Uterus (tissue), 4 donors: ENCODE data around the gene SLC25A15. TPM values are rescaled to one million over a fixed set of nuclear protein-coding genes. Genes with fewer than 3 reads are reported as not detected.
"Not testable (repeated sequence)": the region's sequence is repeated elsewhere in the genome, so short reads cannot be mapped to it uniquely, and the experiment has no call there.

ENCODE experiments used
- DNase-seq, 2 donors: peaks; one replicate each; pipeline ENCODE4 v3.0.0-alpha.2; 2019 to 2020
- H3K27ac ChIP-seq, 2 donors: fragments of 200-600 bp; sonication (generic); 1 replicate in 1 of 2; 2 replicates in 1 of 2; pipeline ENCODE4 v1.5.1; 2016 to 2018
- H3K27me3 ChIP-seq, 2 donors: fragments of 200-600 bp; sonication (generic); one replicate each; pipeline ENCODE4 v1.5.1; 2018 to 2019; ENCODE audit warnings: control low read depth in 1 of 2
- H3K36me3 ChIP-seq, 2 donors: fragments of 200-600 bp; sonication (generic); one replicate each; pipeline ENCODE4 v1.5.1; 2019; ENCODE audit warnings: control low read depth in 1 of 2
- H3K4me1 ChIP-seq, 2 donors: fragments of 200-600 bp; sonication (generic); one replicate each; pipeline ENCODE4 v1.5.1; 2018 to 2019; ENCODE audit warnings: control low read depth in 1 of 2
- H3K4me3 ChIP-seq, 2 donors: fragments of 200-600 bp; sonication (generic); 1 replicate in 1 of 2; 2 replicates in 1 of 2; pipeline ENCODE4 v1.5.1; 2018 to 2019; ENCODE audit warnings: mild to moderate bottlenecking in 1 of 2
- H3K9me3 ChIP-seq, 2 donors: fragments of 200-600 bp; sonication (generic); one replicate each; pipeline ENCODE4 v1.5.1; 2019; ENCODE audit warnings: control low read depth in 1 of 2
- CTCF ChIP-seq, 4 experiments: fragments of 200-600 bp in 2 of 4; fragments of 450-650 bp in 2 of 4; sonication (generic) in 2 of 4; IDR thresholded peaks; one replicate each; pipeline ENCODE4 v1.5.1; 2016 to 2019; ENCODE audit warnings: antibody characterized with exemption in 4 of 4, mild to moderate bottlenecking in 2 of 4, moderate library complexity in 1 of 4
- POLR2A ChIP-seq, 2 donors: fragments of 450-650 bp; IDR thresholded peaks; one replicate each; pipeline ENCODE4 v1.6.1; 2016; ENCODE audit warnings: antibody characterized with exemption in 2 of 2, mild to moderate bottlenecking in 1 of 2, moderate library complexity in 1 of 2
- intact Hi-C: fragments of 100-400 bp; cut with DNase I; formaldehyde crosslinking; loops from one replicate; pipeline ENCODE4 v1.15.1; 2023; ENCODE audit warnings: low total_unique reads
- microRNA counts, 2 donors: library from miRNA; unstranded; fragments of <30 nt; microRNA quantifications; one replicate each; lab custom pipeline; 2016 to 2017
- microRNA-seq: library from miRNA; unstranded; fragments of <30 nt; microRNA quantifications from one replicate; pipeline ENCODE4, GENCODE V29; 2016; ENCODE audit warnings: borderline microRNAs expressed, borderline replicate concordance
- small RNA-seq: library from RNA; depleted of rRNA; stranded (forward); fragments of <200 nt; gene quantifications from one replicate; pipeline ENCODE3, GENCODE V24; 2016
- total RNA-seq, 4 donors: library from RNA; depleted of rRNA in 3 of 4; stranded (reverse); fragments of >200 nt in 3 of 4; gene quantifications; one replicate each; pipeline versions ENCODE4 v1.1.0 to v1.2.4, GENCODE V29; 2014 to 2023
- donor health status: DM: yes; HTN: yes; CAD: no.

SLC25A15 gene
- total RNA-seq, 4 donors from 2014 or later: 1.5 to 25.4 (median 5.0) TPM; not detected in 1

GRCh38 chr13:40814803-40815202, 25.4 kb downstream of the SLC25A15 start:
- H3K36me3 ChIP-seq: no peaks in the 10 kb centered on the region
- DNase-seq: no peak
- TF ChIP-seq POLR2A (IDR thresholded peaks at IDR 0.05) (no peak), CTCF (IDR thresholded peaks at IDR 0.05) (no peak)

GRCh38 chr13:40818926-40819325, 29.5 kb downstream of the SLC25A15 start:
- TF ChIP-seq POLR2A (IDR thresholded peaks at IDR 0.05): no peak
- no peak for TF ChIP-seq CTCF (IDR thresholded peaks at IDR 0.05)
- no peak overlapping the region for H3K27ac ChIP-seq
- no peaks in the 10 kb centered on the region for H3K27me3 ChIP-seq
- no peaks in the 10 kb centered on the region for H3K4me1 ChIP-seq
- H3K4me3 ChIP-seq: no peak overlapping the region
- H3K9me3 ChIP-seq: peaks cover 0 to 22% of the 10 kb centered on the region in 2 donors
- DNase-seq: no peak
- no peaks in the 10 kb centered on the region for H3K36me3 ChIP-seq
- intact Hi-C loops: no loop called here

More at GRCh38 chr13:40814803-40815202, 25.4 kb downstream of the SLC25A15 start:
- Histone ChIP-seq H3K9me3 (peaks cover 0 to 22% of the 10 kb centered on the region in 2 donors), H3K4me3 (no peak overlapping the region), H3K27ac (no peak overlapping the region), H3K27me3 (no peaks in the 10 kb centered on the region), H3K4me1 (no peaks in the 10 kb centered on the region)
- intact Hi-C loops: no loop called here

- Histone ChIP-seq H3K27ac (no peak overlapping the region), H3K9me3 (peaks cover 0 to 15% of the 10 kb centered on the region in 2 donors), H3K27me3 (no peaks in the 10 kb centered on the region), H3K4me1 (no peaks in the 10 kb centered on the region), H3K4me3 (no peak overlapping the region), H3K36me3 (no peaks in the 10 kb centered on the region)
- no peak for DNase-seq
- intact Hi-C loops: no loop called here
- TF ChIP-seq POLR2A (IDR thresholded peaks at IDR 0.05) (no peak), CTCF (IDR thresholded peaks at IDR 0.05) (no peak)
Measured at GRCh38 chr13:40819797-40820315, 30.4 kb downstream of the SLC25A15 start.

GRCh38 chr13:40839725-40840124, 50.3 kb downstream of the SLC25A15 start:
- H3K4me3 ChIP-seq, H3K4me1 ChIP-seq, DNase-seq, H3K27ac ChIP-seq, H3K9me3 ChIP-seq, intact Hi-C loops, H3K27me3 ChIP-seq, H3K36me3 ChIP-seq: not testable (repeated sequence)

- intact Hi-C loops, DNase-seq, H3K4me3 ChIP-seq, H3K4me1 ChIP-seq, H3K27ac ChIP-seq, H3K9me3 ChIP-seq, H3K27me3 ChIP-seq, H3K36me3 ChIP-seq: not testable (repeated sequence)
Measured at GRCh38 chr13:40840955-40841354, 51.5 kb downstream of the SLC25A15 start.

MicroRNA genes within 50 kb of the gene (microRNA counts, 767-probe panel; counts per million panel counts)
- microRNA hsa-miR-621 (lab: Ali Mortazavi, UCI): 0 counts per million in 2 donors

Small RNA genes lying within 50 kb of the gene (microRNA-seq; reads per million reads assigned to microRNA genes)
- gene MIR621: not detected

Small RNA genes lying within 50 kb of the gene (small RNA-seq; reads per million reads assigned to genes)
- gene MIR621: not detected

Other genes with a start within 250 kb of the SLC25A15 start
- 100 to 1,000 TPM in 1 of 4 donors, 10 to 100 TPM in 3; 46.8 to 130 (median 60.9) TPM for gene FOXO1, start 123.0 kb upstream of the SLC25A15 start, total RNA-seq
- 10 to 100 TPM in 3 of 4 donors, 1 to 10 TPM in 1; 6.1 to 31.5 (median 27.9) TPM for gene MRPS31, start 18.4 kb upstream of the SLC25A15 start, total RNA-seq
- gene ELF1, start 229.7 kb downstream of the SLC25A15 start, total RNA-seq: 10 to 100 TPM; 61.5 to 96.1 (median 74.1) TPM